NCI-H69 (cell line): ENCODE measurements around the gene PDGFA.

ENCODE experiments used
- DNase-seq: peaks from one replicate; lab custom pipeline; 2025; lab: John Stamatoyannopoulos, UW

The PDGFA gene

GRCh38 chr7:460374-461116 is 59.1 kb downstream of the PDGFA start:
- DNase-seq = no peak

DNA sequence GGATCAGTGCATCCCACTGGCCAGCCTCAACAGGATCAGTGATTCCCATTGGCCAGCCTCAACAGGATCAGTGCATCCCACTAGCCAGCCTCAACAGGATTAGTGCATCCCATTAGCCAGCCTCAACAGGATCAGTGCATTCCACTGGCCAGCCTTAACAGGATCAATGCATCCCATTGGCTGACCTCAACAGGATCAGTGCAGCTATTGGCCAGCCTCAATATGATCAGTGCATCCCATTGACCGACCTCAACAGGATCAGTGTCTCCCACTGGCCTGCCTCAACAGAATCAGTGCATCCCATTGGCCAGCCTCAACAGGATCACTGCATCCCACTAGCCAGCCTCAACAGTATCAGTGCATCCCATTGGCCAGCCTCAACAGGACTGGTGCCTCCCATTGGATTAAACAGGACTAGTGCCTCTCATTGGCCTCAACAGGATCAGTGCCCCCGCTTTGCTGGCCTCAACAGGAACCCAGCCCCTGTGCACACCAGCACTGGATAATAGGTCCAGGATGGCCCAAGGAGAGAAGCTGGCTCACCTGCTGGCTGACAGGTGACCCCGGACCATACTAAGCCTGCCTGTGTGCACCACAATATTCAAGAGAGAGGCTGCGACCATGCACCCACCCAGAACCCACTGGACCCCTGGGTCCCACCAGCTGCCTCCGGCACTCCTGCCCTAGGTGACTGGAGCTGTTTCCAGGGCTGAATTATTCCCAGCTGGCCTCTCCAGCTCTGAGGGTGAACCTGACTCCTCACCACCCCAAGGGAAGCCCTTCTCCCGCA is 59.9 kb downstream of the PDGFA start:
- DNase-seq = no peak

GRCh38 chr7:458511-459245 is 61.0 kb downstream of the PDGFA start:
- DNase-seq = no peak

GRCh38 chr7:457814-458510 is 61.7 kb downstream of the PDGFA start:
- DNase-seq = no peak

- DNase-seq = peak; percentile 52
Measured at GRCh38 chr7:455110-455928, 64.3 kb downstream of the PDGFA start.

- DNase-seq = no peak
Measured at GRCh38 chr7:454356-455109, 65.1 kb downstream of the PDGFA start.

DNA sequence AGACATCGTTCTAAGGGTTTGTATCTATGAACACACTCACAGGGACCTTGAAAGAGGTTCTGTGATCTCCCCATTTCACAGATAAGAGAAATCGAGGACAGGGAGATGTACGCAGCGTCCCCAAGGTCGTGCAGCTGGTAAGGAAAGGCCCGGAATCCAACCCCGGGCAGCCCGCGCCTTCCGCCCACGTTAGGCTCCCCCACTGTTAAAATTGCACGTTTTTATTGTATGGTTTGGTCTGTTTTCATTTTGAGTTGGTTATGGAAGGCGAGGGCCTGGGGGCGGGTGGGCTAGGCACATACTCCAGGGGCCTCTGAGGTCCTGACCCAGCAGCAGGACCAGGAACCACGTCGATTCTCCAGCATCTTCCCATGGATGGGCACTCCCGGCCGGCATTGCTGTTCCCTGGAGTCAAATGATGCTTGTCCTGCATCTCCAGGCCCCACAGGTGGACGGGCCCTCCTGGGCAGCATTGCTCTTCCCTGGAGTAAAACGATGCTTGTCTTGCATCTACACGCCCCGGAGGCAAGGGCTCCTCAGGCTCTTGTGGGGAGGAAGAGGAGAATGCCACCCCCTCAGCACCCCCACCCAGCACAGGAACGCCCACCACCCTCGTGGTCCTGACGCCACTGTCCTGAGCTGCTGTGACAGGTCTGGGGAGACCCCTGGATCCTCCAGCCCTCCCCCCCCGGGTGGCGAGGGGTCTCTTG is 65.9 kb downstream of the PDGFA start:
- DNase-seq = no peak

- DNase-seq = no peak
Measured at GRCh38 chr7:452791-453455, 66.7 kb downstream of the PDGFA start.

DNA sequence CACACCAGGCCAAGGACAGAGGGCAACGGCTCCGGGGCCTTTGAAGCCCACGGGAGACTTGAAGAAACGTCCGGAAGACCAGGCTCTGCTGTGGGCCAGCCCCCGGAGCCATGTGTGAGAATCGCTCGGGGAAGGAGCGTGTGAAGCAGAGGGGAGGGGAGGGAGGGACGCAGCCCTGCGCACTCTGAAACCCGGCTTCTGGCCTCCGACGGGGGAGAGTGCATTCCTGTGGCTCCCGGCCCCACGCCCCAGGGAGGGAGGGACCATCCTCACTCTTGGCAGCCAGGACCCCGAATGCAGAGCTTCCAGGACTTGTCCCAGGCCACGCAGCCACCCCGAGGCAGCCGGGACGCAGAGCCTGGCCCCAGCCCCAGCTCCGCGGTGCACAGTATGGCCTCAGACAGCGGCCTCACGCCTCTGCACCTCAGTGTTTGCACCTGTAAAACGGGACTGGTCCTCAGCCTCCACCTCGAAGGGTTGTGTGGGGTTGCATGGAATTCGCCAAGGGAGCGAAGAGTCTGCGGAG is 67.4 kb downstream of the PDGFA start:
- DNase-seq = no peak

GRCh38 chr7:451255-452225 is 68.1 kb downstream of the PDGFA start:
- peak; percentile 15 for DNase-seq

DNA sequence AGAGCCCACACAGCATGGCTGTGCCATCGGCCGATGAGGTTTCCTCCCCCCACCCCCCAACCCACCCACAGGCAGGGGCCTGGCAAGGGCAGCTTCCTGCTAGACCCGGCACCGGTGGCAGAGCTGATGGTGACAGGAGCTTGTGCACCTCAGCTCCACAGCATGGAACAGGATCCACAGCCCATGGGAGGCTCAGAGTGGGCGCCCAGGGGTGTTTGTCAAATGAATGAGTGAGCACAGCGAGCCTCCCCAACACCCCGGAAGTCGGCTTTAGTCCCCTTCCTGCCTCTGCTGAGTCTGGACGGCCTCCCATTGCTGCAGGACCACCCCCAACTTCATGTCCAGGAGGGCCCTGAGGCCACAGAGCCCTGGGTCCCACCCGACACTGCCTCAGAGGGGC is 68.9 kb downstream of the PDGFA start:
- DNase-seq = no peak

- DNase-seq = no peak
Measured at GRCh38 chr7:450036-450435, 69.6 kb downstream of the PDGFA start.

DNA sequence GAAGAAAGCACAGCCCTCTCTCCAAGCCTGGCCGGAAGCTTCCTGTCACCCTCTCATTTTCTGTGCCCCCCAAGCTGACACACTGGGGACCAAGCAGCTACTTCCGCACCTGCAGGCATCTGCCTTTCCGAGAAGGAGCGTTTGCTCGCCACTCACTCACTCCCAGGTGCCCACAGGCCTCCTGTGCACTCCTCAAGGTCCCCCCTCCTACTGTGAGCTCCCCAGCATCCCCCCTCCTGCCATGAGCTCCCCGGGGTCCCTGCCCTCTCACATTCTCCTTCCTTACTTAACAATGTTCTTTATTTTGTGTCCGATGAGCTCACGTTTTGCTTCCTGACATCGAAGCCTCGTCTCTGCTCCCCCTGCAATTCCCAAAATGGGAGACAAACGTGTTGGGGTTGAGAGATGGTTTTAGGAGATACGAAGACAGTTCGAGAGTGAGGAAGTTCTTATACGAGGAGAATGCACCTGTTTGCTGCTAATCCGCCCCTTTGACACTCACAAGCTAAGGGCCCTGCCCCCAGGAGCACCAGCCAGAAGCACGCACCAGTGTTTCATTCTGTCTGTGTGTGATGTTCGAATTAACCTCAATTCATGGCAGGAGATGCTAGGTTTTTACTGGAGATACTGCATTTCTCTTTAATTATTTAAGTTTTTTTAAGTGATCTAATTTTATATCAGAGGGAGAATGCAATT is 70.2 kb downstream of the PDGFA start:
- no peak for DNase-seq

- DNase-seq = no peak
Measured at GRCh38 chr7:447523-447922, 72.1 kb downstream of the PDGFA start.
